ENCODE data around the gene STRIP2. TPM values are rescaled to one million over a fixed set of nuclear protein-coding genes. Genes with fewer than 3 reads are reported as not detected.

The STRIP2 gene
- total RNA-seq, 6 donors from 2014 or later = 1.0 to 5.2 (median 1.7) TPM

DNA sequence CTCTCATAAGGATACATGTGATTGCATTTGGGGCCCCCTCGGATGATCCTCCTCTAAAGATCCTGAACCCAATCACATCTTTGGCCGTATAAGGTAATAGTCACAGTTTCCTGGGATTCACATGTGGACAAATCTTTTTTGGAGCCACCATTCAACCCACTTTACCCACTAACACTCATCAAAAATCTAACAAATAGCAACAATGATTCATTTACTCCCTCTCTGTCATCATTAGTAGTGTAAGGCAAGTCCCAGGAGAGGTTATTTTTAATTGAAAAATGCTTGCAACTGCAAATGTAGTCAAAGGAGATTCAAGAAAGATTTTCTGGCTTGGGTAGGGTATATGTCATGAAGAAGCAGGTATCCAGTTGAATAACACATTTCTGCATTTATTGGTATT is 58.2 kb downstream of the STRIP2 start:
- DNase-seq (no peak), ATAC-seq (ENCODE audit: low FRiP score in 2 of 2) (no peak)
- no peak overlapping the region for H3K4me3 ChIP-seq
- 77 to 86% methylated on average over 2 of the region's 2 CpGs for WGBS, 2 donors
- H3K27ac ChIP-seq = no peak overlapping the region
- H3K4me1 ChIP-seq = no peaks in the 10 kb centered on the region
- H3K36me3 ChIP-seq = no peaks in the 10 kb centered on the region
- TF ChIP-seq POLR2AphosphoS5 (IDR thresholded peaks at IDR 0.05) = no peak
- no peak for TF ChIP-seq POLR2A (IDR thresholded peaks at IDR 0.05)
- TF ChIP-seq EP300 (IDR thresholded peaks at IDR 0.05) = no peak
- TF ChIP-seq, protein P1, sequence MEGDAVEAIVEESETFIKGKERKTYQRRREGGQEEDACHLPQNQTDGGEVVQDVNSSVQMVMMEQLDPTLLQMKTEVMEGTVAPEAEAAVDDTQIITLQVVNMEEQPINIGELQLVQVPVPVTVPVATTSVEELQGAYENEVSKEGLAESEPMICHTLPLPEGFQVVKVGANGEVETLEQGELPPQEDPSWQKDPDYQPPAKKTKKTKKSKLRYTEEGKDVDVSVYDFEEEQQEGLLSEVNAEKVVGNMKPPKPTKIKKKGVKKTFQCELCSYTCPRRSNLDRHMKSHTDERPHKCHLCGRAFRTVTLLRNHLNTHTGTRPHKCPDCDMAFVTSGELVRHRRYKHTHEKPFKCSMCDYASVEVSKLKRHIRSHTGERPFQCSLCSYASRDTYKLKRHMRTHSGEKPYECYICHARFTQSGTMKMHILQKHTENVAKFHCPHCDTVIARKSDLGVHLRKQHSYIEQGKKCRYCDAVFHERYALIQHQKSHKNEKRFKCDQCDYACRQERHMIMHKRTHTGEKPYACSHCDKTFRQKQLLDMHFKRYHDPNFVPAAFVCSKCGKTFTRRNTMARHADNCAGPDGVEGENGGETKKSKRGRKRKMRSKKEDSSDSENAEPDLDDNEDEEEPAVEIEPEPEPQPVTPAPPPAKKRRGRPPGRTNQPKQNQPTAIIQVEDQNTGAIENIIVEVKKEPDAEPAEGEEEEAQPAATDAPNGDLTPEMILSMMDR (IDR thresholded peaks at IDR 0.05) = no peak
- H3K9me3 ChIP-seq = no peaks in the 10 kb centered on the region
- H3K27me3 ChIP-seq = no peaks in the 10 kb centered on the region

DNA sequence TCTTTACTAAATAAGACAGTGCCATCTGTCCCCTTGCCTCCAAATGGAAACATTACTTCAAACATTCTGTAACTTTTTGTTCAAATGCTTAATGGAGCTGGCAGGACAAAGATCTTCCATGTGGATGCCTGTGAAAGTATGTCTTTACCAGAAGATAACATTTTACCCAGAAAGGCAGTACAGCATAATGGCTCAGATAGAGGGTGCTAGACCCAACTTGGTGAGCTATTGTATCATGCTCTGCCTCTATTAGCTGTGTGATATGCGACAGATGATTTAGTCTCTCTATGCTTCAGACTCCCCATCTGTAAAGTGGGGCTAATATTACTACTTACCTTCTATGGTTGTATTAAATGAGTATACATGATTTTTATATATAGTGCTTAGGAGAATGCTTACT is 59.3 kb downstream of the STRIP2 start:
- Histone ChIP-seq H3K4me1 (no peaks in the 10 kb centered on the region), H3K9me3 (no peaks in the 10 kb centered on the region), H3K27me3 (no peaks in the 10 kb centered on the region), H3K36me3 (no peaks in the 10 kb centered on the region), H3K27ac (no peak overlapping the region), H3K4me3 (no peak overlapping the region)
- TF ChIP-seq POLR2A (IDR thresholded peaks at IDR 0.05) (no peak), EP300 (IDR thresholded peaks at IDR 0.05) (no peak), POLR2AphosphoS5 (IDR thresholded peaks at IDR 0.05) (no peak)
- TF ChIP-seq, protein P1 (IDR thresholded peaks at IDR 0.05) = no peak
- WGBS, 2 donors = 96 to 100% methylated on average over 1 of the region's 1 CpG
- peak in 1 of 2 donors; percentile 33 for ATAC-seq (ENCODE audit: low FRiP score in 2 of 2)
- no peak for DNase-seq

DNA sequence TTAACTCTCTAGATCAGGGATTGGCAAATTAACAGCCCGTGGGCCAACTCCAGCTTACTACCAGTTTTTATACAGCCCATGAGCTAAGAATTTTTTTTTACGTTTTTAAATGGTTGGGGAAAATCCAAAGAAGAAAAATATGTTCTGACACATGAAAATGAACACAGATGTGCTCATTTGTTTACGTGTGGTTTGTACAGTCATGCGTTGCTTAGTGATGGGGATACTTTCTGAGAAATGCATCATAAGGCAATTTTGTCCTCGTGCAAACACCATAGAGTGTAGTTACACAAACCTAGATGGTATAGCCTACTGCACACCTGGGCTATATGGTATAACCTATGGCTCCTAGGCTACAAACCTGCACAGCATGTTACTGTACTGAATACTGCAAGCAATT is 59.8 kb downstream of the STRIP2 start:
- Histone ChIP-seq H3K27me3 (no peaks in the 10 kb centered on the region), H3K27ac (no peak overlapping the region), H3K4me1 (no peaks in the 10 kb centered on the region), H3K4me3 (no peak overlapping the region), H3K9me3 (no peaks in the 10 kb centered on the region), H3K36me3 (no peaks in the 10 kb centered on the region)
- 70 to 78% methylated on average over 5 of the region's 5 CpGs for WGBS, 2 donors
- peak in 1 of 2 donors; percentile 71 for ATAC-seq (ENCODE audit: low FRiP score in 2 of 2)
- no peak for DNase-seq
- TF ChIP-seq POLR2AphosphoS5 (IDR thresholded peaks at IDR 0.05) = no peak
- TF ChIP-seq EP300 (IDR thresholded peaks at IDR 0.05) = no peak
- TF ChIP-seq, protein P1 (IDR thresholded peaks at IDR 0.05) = no peak
- no peak for TF ChIP-seq POLR2A (IDR thresholded peaks at IDR 0.05)

DNA sequence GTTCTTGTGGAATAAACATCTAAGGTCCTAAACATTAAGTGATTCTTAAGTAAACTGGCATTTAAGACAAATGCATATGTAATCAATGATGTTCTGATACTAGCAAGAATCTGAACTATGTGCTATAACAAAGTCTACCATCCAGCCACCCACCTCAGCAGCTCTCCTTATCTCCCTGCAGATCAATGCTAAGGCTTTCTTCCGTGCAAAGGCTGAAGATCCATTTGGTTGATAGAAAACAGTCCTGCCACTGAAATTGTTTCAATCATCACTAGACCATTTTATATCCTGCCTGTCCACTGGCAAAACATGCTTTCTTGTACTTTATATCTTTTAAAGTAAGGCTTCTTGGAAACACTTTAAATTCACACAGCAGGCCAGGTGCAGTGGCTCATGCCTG is 61.8 kb downstream of the STRIP2 start:
- H3K27ac ChIP-seq = no peak overlapping the region
- TF ChIP-seq EP300 (IDR thresholded peaks at IDR 0.05) = no peak
- TF ChIP-seq POLR2A (IDR thresholded peaks at IDR 0.05) = no peak
- TF ChIP-seq, protein P1 (IDR thresholded peaks at IDR 0.05) = no peak
- TF ChIP-seq POLR2AphosphoS5 (IDR thresholded peaks at IDR 0.05) = no peak
- H3K27me3 ChIP-seq = no peaks in the 10 kb centered on the region
- no peak overlapping the region for H3K4me3 ChIP-seq
- ATAC-seq (ENCODE audit: low FRiP score in 2 of 2) (no peak), DNase-seq (no peak)
- 63 to 68% methylated on average over 1 of the region's 1 CpG for WGBS, 2 donors
- no peaks in the 10 kb centered on the region for H3K36me3 ChIP-seq
- no peaks in the 10 kb centered on the region for H3K9me3 ChIP-seq
- H3K4me1 ChIP-seq = no peaks in the 10 kb centered on the region

DNA sequence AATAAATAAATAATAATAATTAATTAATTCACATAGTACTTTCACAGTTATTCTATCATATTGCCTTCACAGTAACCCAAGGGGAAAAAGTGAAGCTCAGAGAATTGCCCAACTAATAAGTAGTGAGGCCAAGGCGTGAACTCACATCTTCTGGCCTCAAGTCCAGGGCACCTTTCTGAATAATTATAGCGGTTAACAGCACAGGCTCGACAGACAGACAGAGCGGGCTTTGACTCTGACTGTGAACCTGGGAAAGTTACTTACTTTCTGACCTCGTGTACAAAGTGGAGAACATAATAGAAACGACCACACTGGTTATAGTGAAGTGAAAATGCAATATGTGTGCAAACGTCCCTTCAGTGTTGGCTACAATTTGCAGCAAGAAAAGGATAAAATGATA is 62.4 kb downstream of the STRIP2 start:
- TF ChIP-seq EP300 (IDR thresholded peaks at IDR 0.05) (no peak), POLR2AphosphoS5 (IDR thresholded peaks at IDR 0.05) (no peak), POLR2A (IDR thresholded peaks at IDR 0.05) (no peak)
- TF ChIP-seq, protein P1 (IDR thresholded peaks at IDR 0.05) = no peak
- Histone ChIP-seq H3K4me3 (no peak overlapping the region), H3K27ac (no peak overlapping the region), H3K36me3 (no peaks in the 10 kb centered on the region), H3K4me1 (peaks cover 0 to 1% (median under 1%) of the 10 kb centered on the region in 4 donors), H3K27me3 (no peaks in the 10 kb centered on the region), H3K9me3 (no peaks in the 10 kb centered on the region)
- ATAC-seq (ENCODE audit: low FRiP score in 2 of 2) (no peak), DNase-seq (no peak)
- WGBS, 2 donors = 72 to 73% methylated on average over 7 of the region's 7 CpGs
